ENCODE measurements around the gene ZNF415.
"Not testable (repeated sequence)": the region's sequence is repeated elsewhere in the genome, so short reads cannot be mapped to it uniquely, and the experiment has no call there.

The ZNF415 gene

GRCh38 chr19:53130506-53130905 lies 2.2 kb downstream of the ZNF415 start:
- peaks cover 9% of the 10 kb centered on the region for H3K27me3 ChIP-seq (ENCODE audit: insufficient read depth, poor library complexity, severe bottlenecking)
- TF ChIP-seq POLR2AphosphoS5 (IDR thresholded peaks at IDR 0.05; ENCODE audit: low read depth) (no peak), CTCF (IDR thresholded peaks at IDR 0.05; ENCODE audit: insufficient read depth, low read length) (no peak), REST (IDR thresholded peaks at IDR 0.05; ENCODE audit: insufficient replicate concordance, low read depth) (no peak), GABPA (IDR thresholded peaks at IDR 0.05; ENCODE audit: low read depth) (no peak), SPI1 (IDR thresholded peaks at IDR 0.05; ENCODE audit: borderline replicate concordance, low read depth) (no peak)
- H3K4me3 ChIP-seq (replicated peaks; ENCODE audit: insufficient read depth, low read length), result no peak overlapping the region
- no peak overlapping the region for H3K27ac ChIP-seq (replicated peaks)
- no peak for DNase-seq (ENCODE audit: low read depth in 1 of 2, low spot score in 1 of 2)

- not testable (repeated sequence) for H3K27ac ChIP-seq (replicated peaks); H3K27me3 ChIP-seq (ENCODE audit: insufficient read depth, poor library complexity, severe bottlenecking); DNase-seq (ENCODE audit: low read depth in 1 of 2, low spot score in 1 of 2); H3K4me3 ChIP-seq (replicated peaks; ENCODE audit: insufficient read depth, low read length)
These were observed 5.8 kb downstream of the ZNF415 start for GRCh38 chr19:53126733-53127526.

GRCh38 chr19:53123400-53123799 lies 9.3 kb downstream of the ZNF415 start:
- Histone ChIP-seq H3K27ac (replicated peaks) (no peak overlapping the region), H3K4me3 (replicated peaks; ENCODE audit: insufficient read depth, low read length) (no peak overlapping the region), H3K27me3 (ENCODE audit: insufficient read depth, poor library complexity, severe bottlenecking) (no peaks in the 10 kb centered on the region)
- TF ChIP-seq GABPA (IDR thresholded peaks at IDR 0.05; ENCODE audit: low read depth), result no peak
- TF ChIP-seq POLR2AphosphoS5 (IDR thresholded peaks at IDR 0.05; ENCODE audit: low read depth), result no peak
- no peak for TF ChIP-seq CTCF (IDR thresholded peaks at IDR 0.05; ENCODE audit: insufficient read depth, low read length)
- no peak for TF ChIP-seq REST (IDR thresholded peaks at IDR 0.05; ENCODE audit: insufficient replicate concordance, low read depth)
- no peak for TF ChIP-seq SPI1 (IDR thresholded peaks at IDR 0.05; ENCODE audit: borderline replicate concordance, low read depth)
- no peak for DNase-seq (ENCODE audit: low read depth in 1 of 2, low spot score in 1 of 2)

GRCh38 chr19:53112286-53112685 lies 20.4 kb downstream of the ZNF415 start:
- no peak overlapping the region for H3K27ac ChIP-seq (replicated peaks)
- TF ChIP-seq REST (IDR thresholded peaks at IDR 0.05; ENCODE audit: insufficient replicate concordance, low read depth) (no peak), SPI1 (IDR thresholded peaks at IDR 0.05; ENCODE audit: borderline replicate concordance, low read depth) (no peak), GABPA (IDR thresholded peaks at IDR 0.05; ENCODE audit: low read depth) (no peak), CTCF (IDR thresholded peaks at IDR 0.05; ENCODE audit: insufficient read depth, low read length) (no peak), POLR2AphosphoS5 (IDR thresholded peaks at IDR 0.05; ENCODE audit: low read depth) (no peak)
- no peaks in the 10 kb centered on the region for H3K27me3 ChIP-seq (ENCODE audit: insufficient read depth, poor library complexity, severe bottlenecking)
- DNase-seq (ENCODE audit: low read depth in 1 of 2, low spot score in 1 of 2), result no peak
- no peak overlapping the region for H3K4me3 ChIP-seq (replicated peaks; ENCODE audit: insufficient read depth, low read length)
